Stimulated activated naive CD8-positive, alpha-beta T cell treated with anti-CD3 and anti-CD28 coated beads, Interleukin-15, Interleukin-2, amounts not matched to agents 100 U/mL and 50 U/mL, for 24 hours (primary cell): ENCODE measurements around the gene SMCO4.

ENCODE experiments used
- ATAC-seq: fragments of 150-1000 bp; cut with Tn5 transposase; one replicate; pipeline ENCODE4 v1.10.0; 2021
- DNase-seq: peaks from one replicate; pipeline ENCODE4 v3.0.0; 2021

Gene SMCO4

GRCh38 chr11:93528757-93529645 lies 14.2 kb downstream of the SMCO4 start:
- DNase-seq (no peak), ATAC-seq (no peak)

GRCh38 chr11:93528252-93528651 lies 14.9 kb downstream of the SMCO4 start:
- ATAC-seq, result no peak

GRCh38 chr11:93526641-93527583 lies 16.3 kb downstream of the SMCO4 start:
- DNase-seq (no peak), ATAC-seq (no peak)

More at GRCh38 chr11:93528252-93528651, 14.9 kb downstream of the SMCO4 start:
- no peak for DNase-seq

- DNase-seq, result no peak
- ATAC-seq, result no peak
Measured at GRCh38 chr11:93526346-93526633, 16.9 kb downstream of the SMCO4 start.

GRCh38 chr11:93525601-93526345 lies 17.4 kb downstream of the SMCO4 start:
- DNase-seq (no peak), ATAC-seq (no peak)

GRCh38 chr11:93524858-93525257 lies 18.3 kb downstream of the SMCO4 start:
- DNase-seq (no peak), ATAC-seq (no peak)

- DNase-seq (no peak), ATAC-seq (no peak)
Measured at GRCh38 chr11:93524173-93524536, 19.0 kb downstream of the SMCO4 start.

- ATAC-seq (peak; percentile 38), DNase-seq (no peak)
Measured at GRCh38 chr11:93520726-93521509, 22.3 kb downstream of the SMCO4 start.

- no peak for ATAC-seq
Measured at GRCh38 chr11:93519179-93519578, 24.0 kb downstream of the SMCO4 start.

GRCh38 chr11:93518081-93518480 lies 25.1 kb downstream of the SMCO4 start:
- DNase-seq, result no peak
- no peak for ATAC-seq

More at GRCh38 chr11:93519179-93519578, 24.0 kb downstream of the SMCO4 start:
- DNase-seq, result no peak

- no peak for DNase-seq
- ATAC-seq, result no peak
Measured at GRCh38 chr11:93517611-93518010, 25.6 kb downstream of the SMCO4 start.

- no peak for DNase-seq
- ATAC-seq, result no peak
Measured at GRCh38 chr11:93517041-93517440, 26.1 kb downstream of the SMCO4 start.

- ATAC-seq (no peak), DNase-seq (no peak)
Measured at GRCh38 chr11:93515441-93516025, 27.7 kb downstream of the SMCO4 start.

- no peak for ATAC-seq
- no peak for DNase-seq
Measured at GRCh38 chr11:93514712-93515111, 28.5 kb downstream of the SMCO4 start.

GRCh38 chr11:93513772-93514171 lies 29.4 kb downstream of the SMCO4 start:
- ATAC-seq, result no peak
- DNase-seq, result no peak

- DNase-seq, result no peak
- no peak for ATAC-seq
Measured at GRCh38 chr11:93512949-93513667, 30.1 kb downstream of the SMCO4 start.

GRCh38 chr11:93512073-93512475 lies 31.1 kb downstream of the SMCO4 start:
- no peak for DNase-seq
- peak; percentile 68 for ATAC-seq

- no peak for DNase-seq
- ATAC-seq, result no peak
Measured at GRCh38 chr11:93510196-93510873, 32.9 kb downstream of the SMCO4 start.

- ATAC-seq (no peak), DNase-seq (no peak)
Measured at GRCh38 chr11:93507517-93507916, 35.7 kb downstream of the SMCO4 start.

- DNase-seq (no peak), ATAC-seq (no peak)
Measured at GRCh38 chr11:93505703-93506102, 37.5 kb downstream of the SMCO4 start.
